Measurements from ENCODE around the gene C2orf15.

The C2orf15 gene

GRCh38 chr2:99158599-99158998 is 17.1 kb downstream of the C2orf15 start:
- TF ChIP-seq MAX (IDR thresholded peaks at IDR 0.05) (no peak), RAD21 (IDR thresholded peaks at IDR 0.05; ENCODE audit: low read depth) (no peak), EGR1 (IDR thresholded peaks at IDR 0.05) (no peak), USF1 (IDR thresholded peaks at IDR 0.05) (no peak), YY1 (IDR thresholded peaks at IDR 0.05; ENCODE audit: low read depth) (no peak), REST (IDR thresholded peaks at IDR 0.05; ENCODE audit: low read depth) (no peak), FOXM1 (IDR thresholded peaks at IDR 0.05; ENCODE audit: borderline replicate concordance, low read depth) (no peak), CREB1 (IDR thresholded peaks at IDR 0.05; ENCODE audit: low read depth) (no peak), TEAD4 (IDR thresholded peaks at IDR 0.05) (no peak)

GRCh38 chr2:99159594-99159993 is 18.1 kb downstream of the C2orf15 start:
- TF ChIP-seq TCF12 (IDR thresholded peaks at IDR 0.05; ENCODE audit: low read depth) (no peak), USF1 (IDR thresholded peaks at IDR 0.05) (no peak), ZBTB7A (IDR thresholded peaks at IDR 0.05; ENCODE audit: low read depth) (no peak), NFIC (IDR thresholded peaks at IDR 0.05) (no peak), EGR1 (IDR thresholded peaks at IDR 0.05) (no peak), REST (IDR thresholded peaks at IDR 0.05; ENCODE audit: low read depth) (no peak), MAX (IDR thresholded peaks at IDR 0.05) (no peak), CREB1 (IDR thresholded peaks at IDR 0.05; ENCODE audit: low read depth) (no peak), TAF1 (IDR thresholded peaks at IDR 0.05; ENCODE audit: low read depth) (no peak), EP300 (IDR thresholded peaks at IDR 0.05; ENCODE audit: borderline replicate concordance) (no peak)

GRCh38 chr2:99166218-99166617 is 24.7 kb downstream of the C2orf15 start:
- TF ChIP-seq RAD21 (IDR thresholded peaks at IDR 0.05; ENCODE audit: low read depth) (no peak), REST (IDR thresholded peaks at IDR 0.05; ENCODE audit: low read depth) (no peak), NFIC (IDR thresholded peaks at IDR 0.05) (no peak), ZBTB7A (IDR thresholded peaks at IDR 0.05; ENCODE audit: low read depth) (no peak), TAF1 (IDR thresholded peaks at IDR 0.05; ENCODE audit: low read depth) (no peak), TEAD4 (IDR thresholded peaks at IDR 0.05) (no peak), EP300 (IDR thresholded peaks at IDR 0.05; ENCODE audit: borderline replicate concordance) (no peak), USF1 (IDR thresholded peaks at IDR 0.05) (no peak), MAX (IDR thresholded peaks at IDR 0.05) (no peak), TCF12 (IDR thresholded peaks at IDR 0.05; ENCODE audit: low read depth) (no peak), CEBPB (IDR thresholded peaks at IDR 0.05) (no peak), EGR1 (IDR thresholded peaks at IDR 0.05) (no peak), YY1 (IDR thresholded peaks at IDR 0.05; ENCODE audit: low read depth) (no peak), CREB1 (IDR thresholded peaks at IDR 0.05; ENCODE audit: low read depth) (no peak), FOXM1 (IDR thresholded peaks at IDR 0.05; ENCODE audit: borderline replicate concordance, low read depth) (no peak)

GRCh38 chr2:99169534-99169933 is 28.0 kb downstream of the C2orf15 start:
- no peak for TF ChIP-seq FOXM1 (IDR thresholded peaks at IDR 0.05; ENCODE audit: borderline replicate concordance, low read depth)
- TF ChIP-seq RAD21 (IDR thresholded peaks at IDR 0.05; ENCODE audit: low read depth) = no peak
- no peak for TF ChIP-seq TCF12 (IDR thresholded peaks at IDR 0.05; ENCODE audit: low read depth)
- no peak for TF ChIP-seq CEBPB (IDR thresholded peaks at IDR 0.05)
- TF ChIP-seq EGR1 (IDR thresholded peaks at IDR 0.05) = no peak
- TF ChIP-seq USF1 (IDR thresholded peaks at IDR 0.05) = no peak
- TF ChIP-seq CREB1 (IDR thresholded peaks at IDR 0.05; ENCODE audit: low read depth) = no peak
- TF ChIP-seq NFIC (IDR thresholded peaks at IDR 0.05) = no peak
- no peak for TF ChIP-seq TEAD4 (IDR thresholded peaks at IDR 0.05)
- TF ChIP-seq REST (IDR thresholded peaks at IDR 0.05; ENCODE audit: low read depth) = no peak
- TF ChIP-seq YY1 (IDR thresholded peaks at IDR 0.05; ENCODE audit: low read depth) = no peak
- no peak for TF ChIP-seq EP300 (IDR thresholded peaks at IDR 0.05; ENCODE audit: borderline replicate concordance)
- no peak for TF ChIP-seq MAX (IDR thresholded peaks at IDR 0.05)
- no peak for TF ChIP-seq TAF1 (IDR thresholded peaks at IDR 0.05; ENCODE audit: low read depth)
- TF ChIP-seq ZBTB7A (IDR thresholded peaks at IDR 0.05; ENCODE audit: low read depth) = no peak

Measured in Ishikawa (cell line).